ENCODE results near the gene TECR.
A peak's percentile ranks its signal among the peaks of the same experiment; 100 is the strongest.
"Not testable (repeated sequence)": the region's sequence is repeated elsewhere in the genome, so short reads cannot be mapped to it uniquely, and the experiment has no call there.

TECR gene

DNA sequence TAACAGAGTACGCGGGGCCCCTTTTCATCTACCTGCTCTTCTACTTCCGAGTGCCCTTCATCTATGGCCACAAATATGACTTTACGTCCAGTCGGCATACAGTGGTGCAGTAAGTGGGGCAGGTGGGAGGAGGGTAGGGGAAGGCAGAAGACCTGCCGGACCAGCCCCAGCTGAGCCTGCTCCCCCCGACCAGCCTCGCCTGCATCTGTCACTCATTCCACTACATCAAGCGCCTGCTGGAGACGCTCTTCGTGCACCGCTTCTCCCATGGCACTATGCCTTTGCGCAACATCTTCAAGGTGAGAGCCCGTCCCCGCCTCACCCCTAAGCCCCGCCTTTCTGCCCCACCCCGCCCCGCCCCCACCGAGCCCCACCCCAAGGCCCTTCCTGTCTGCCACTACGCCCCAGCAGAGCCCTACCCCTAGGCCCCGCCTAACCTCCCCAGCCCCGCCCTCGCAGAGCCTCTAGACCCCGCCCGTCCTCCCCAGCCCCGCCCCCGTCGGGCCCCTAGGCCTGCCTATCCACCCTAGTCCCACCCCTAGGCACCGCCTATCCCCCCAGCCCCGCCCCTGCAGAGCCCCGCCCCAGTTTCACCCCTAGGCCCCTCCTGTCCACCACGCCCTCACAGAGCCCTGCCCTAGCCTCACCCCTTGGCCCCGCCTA is 34.7 kb downstream of the TECR start:
- no peaks in the 10 kb centered on the region for H3K27me3 ChIP-seq (ENCODE audit: insufficient read depth, low read length)
- no peaks in the 10 kb centered on the region for H3K9me3 ChIP-seq (ENCODE audit: low read length)
- peaks cover 10% of the 10 kb centered on the region for H3K4me1 ChIP-seq (ENCODE audit: insufficient read depth, low read length)
- H2AFZ ChIP-seq (ENCODE audit: low read depth, low read length), result no peak overlapping the region
- H3K4me3 ChIP-seq (ENCODE audit: low read length), result no peak overlapping the region
- H3K36me3 ChIP-seq (ENCODE audit: insufficient read depth, low read length), result peaks cover 23% of the 10 kb centered on the region

- not testable (repeated sequence) for H3K9me3 ChIP-seq (ENCODE audit: low read length); H3K4me3 ChIP-seq (ENCODE audit: low read length); H2AFZ ChIP-seq (ENCODE audit: low read depth, low read length); H3K27me3 ChIP-seq (ENCODE audit: insufficient read depth, low read length); H3K4me1 ChIP-seq (ENCODE audit: insufficient read depth, low read length)
- peaks cover 27% of the 10 kb centered on the region for H3K36me3 ChIP-seq (ENCODE audit: insufficient read depth, low read length)
Measured at GRCh38 chr19:14564652-14565297, 35.4 kb downstream of the TECR start.

DNA sequence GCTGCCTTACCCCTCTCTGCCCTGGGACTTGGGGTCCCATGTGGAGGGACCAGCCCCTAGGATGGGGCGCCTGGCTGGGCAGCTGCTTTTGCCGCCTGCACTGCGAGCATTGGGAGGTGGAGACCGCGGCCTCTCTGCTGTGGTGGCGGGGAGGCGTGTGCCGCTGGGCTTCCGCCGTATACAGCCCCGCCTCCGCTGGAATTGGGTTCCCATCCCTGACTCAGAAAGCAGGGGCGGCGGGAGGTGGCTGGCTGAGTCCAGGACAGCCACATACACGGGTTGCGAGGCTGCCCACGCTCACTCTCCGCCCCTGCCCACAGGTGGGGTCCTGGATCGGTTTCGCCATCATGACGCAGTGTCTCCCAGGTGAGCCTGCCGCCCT is 35.9 kb downstream of the TECR start:
- Histone ChIP-seq H2AFZ (ENCODE audit: low read depth, low read length) (no peak overlapping the region), H3K4me3 (ENCODE audit: low read length) (no peak overlapping the region), H3K36me3 (ENCODE audit: insufficient read depth, low read length) (peaks cover 27% of the 10 kb centered on the region), H3K4me1 (ENCODE audit: insufficient read depth, low read length) (peaks cover 7% of the 10 kb centered on the region), H3K27me3 (ENCODE audit: insufficient read depth, low read length) (no peaks in the 10 kb centered on the region), H3K9me3 (ENCODE audit: low read length) (no peaks in the 10 kb centered on the region)

DNA sequence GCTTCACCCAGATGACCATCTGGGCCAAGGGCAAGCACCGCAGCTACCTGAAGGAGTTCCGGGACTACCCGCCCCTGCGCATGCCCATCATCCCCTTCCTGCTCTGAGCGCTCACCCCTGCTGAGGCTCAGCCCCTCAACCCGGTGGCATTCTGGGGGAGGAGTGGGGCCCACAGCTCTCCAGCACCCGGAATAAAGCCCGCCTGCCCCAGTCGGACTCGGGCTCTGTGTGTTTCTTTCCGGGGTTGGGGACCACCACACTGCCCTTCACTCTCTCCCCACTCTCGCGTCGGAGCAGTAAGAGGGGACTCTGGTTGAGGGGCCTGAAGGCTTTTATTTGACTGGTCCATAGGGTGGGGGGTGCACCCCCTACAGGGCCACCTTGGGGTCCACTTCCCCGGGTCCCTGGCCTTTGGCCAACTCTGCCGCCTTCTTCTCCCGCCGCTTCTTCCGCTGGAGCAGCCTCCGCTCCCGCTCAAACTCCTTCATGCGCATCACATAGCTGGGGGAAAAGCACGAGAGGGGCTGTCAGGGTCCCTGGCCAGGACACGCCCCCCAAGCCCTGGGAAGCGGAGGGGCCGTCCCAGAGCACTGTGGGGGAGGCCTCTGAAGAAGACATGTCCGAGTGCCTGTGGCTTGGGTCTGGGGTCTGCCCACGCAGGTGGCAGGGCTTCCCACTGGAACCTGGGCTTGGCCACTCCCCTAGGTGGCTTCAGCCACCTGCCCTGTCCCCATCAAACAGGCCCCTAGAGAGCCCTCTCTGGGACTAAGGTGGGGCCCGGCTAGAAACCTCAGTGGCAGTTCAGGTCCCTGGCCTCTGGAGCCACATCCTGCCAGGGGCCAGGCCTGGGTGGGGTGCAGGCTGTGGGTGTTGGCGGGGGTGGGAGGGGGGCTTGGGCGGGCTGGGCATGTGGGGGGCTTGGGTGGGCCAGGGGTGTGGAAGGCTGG is 36.6 kb downstream of the TECR start:
- Histone ChIP-seq H3K4me1 (ENCODE audit: insufficient read depth, low read length) (peaks cover 3% of the 10 kb centered on the region), H3K4me3 (ENCODE audit: low read length) (no peak overlapping the region), H3K9me3 (ENCODE audit: low read length) (no peaks in the 10 kb centered on the region), H3K27me3 (ENCODE audit: insufficient read depth, low read length) (no peaks in the 10 kb centered on the region), H3K36me3 (ENCODE audit: insufficient read depth, low read length) (peaks cover 27% of the 10 kb centered on the region), H2AFZ (ENCODE audit: low read depth, low read length) (no peak overlapping the region)

GRCh38 chr19:14566712-14567077 is 37.3 kb downstream of the TECR start:
- H3K27me3 ChIP-seq (ENCODE audit: insufficient read depth, low read length), result no peaks in the 10 kb centered on the region
- peaks cover 5% of the 10 kb centered on the region for H3K4me1 ChIP-seq (ENCODE audit: insufficient read depth, low read length)
- no peak overlapping the region for H2AFZ ChIP-seq (ENCODE audit: low read depth, low read length)
- H3K9me3 ChIP-seq (ENCODE audit: low read length), result no peaks in the 10 kb centered on the region
- H3K36me3 ChIP-seq (ENCODE audit: insufficient read depth, low read length), result peaks cover 27% of the 10 kb centered on the region
- no peak overlapping the region for H3K4me3 ChIP-seq (ENCODE audit: low read length)

DNA sequence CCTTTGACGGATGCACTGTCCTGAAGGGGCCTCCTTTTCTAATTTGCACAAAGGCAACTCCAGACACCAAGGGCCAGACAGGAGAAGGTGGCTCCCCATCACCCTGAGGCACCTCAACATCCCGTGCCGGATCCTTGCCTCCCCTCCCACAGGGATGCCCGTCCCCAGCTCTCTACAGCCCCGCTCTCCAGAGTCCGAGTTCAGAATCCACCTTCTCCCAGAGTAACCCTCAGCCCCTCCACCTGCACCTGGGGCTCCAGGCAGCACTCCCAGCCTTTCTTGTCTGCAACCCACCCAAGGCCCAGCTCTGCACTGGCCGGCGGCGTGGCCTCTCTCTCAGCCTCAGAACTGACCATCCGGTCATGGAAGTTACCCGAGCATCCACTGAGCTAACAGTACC is 37.7 kb downstream of the TECR start:
- Histone ChIP-seq H3K4me3 (ENCODE audit: low read length) (no peak overlapping the region), H3K9me3 (ENCODE audit: low read length) (no peaks in the 10 kb centered on the region), H3K4me1 (ENCODE audit: insufficient read depth, low read length) (peaks cover 5% of the 10 kb centered on the region), H3K27me3 (ENCODE audit: insufficient read depth, low read length) (no peaks in the 10 kb centered on the region), H2AFZ (ENCODE audit: low read depth, low read length) (no peak overlapping the region), H3K36me3 (ENCODE audit: insufficient read depth, low read length) (peaks cover 27% of the 10 kb centered on the region)

DNA sequence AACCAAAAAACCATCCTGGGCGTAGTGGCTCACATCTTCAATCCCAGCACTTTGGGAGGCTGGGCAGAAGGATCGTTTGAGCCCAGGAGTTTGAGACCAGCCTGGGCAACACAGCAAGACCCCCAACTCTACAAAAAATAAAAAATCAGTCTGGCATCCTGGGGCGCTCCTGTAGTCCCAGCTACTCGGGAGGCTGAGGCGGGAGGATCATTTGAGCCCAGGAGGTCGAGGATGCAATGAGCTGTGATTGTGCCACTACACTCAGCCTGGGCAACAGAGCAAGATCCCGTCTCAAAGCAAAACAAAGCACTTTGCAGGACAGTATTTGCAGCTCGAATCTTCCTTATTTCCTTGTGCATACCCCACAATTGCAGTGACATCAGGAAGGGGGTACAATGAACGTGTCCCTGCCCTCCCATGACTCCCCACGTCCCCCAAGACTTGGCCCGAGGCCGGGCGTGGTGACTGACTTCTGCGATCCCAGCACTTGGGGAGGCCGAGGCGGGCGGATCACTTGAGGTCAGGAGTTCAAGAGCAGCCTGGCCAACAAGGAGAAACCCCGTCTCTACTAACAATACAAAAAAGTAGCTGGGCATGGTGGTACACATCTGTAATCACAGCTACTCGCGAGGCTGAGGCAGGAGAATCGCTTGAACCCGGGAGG is 41.6 kb downstream of the TECR start:
- H3K4me3 ChIP-seq (ENCODE audit: low read length), result peak overlapping the region; percentile 90
- peaks cover 12% of the 10 kb centered on the region for H3K36me3 ChIP-seq (ENCODE audit: insufficient read depth, low read length)
- no peaks in the 10 kb centered on the region for H3K27me3 ChIP-seq (ENCODE audit: insufficient read depth, low read length)
- H2AFZ ChIP-seq (ENCODE audit: low read depth, low read length), result no peak overlapping the region
- no peaks in the 10 kb centered on the region for H3K9me3 ChIP-seq (ENCODE audit: low read length)
- H3K4me1 ChIP-seq (ENCODE audit: insufficient read depth, low read length), result peaks cover 5% of the 10 kb centered on the region

DNA sequence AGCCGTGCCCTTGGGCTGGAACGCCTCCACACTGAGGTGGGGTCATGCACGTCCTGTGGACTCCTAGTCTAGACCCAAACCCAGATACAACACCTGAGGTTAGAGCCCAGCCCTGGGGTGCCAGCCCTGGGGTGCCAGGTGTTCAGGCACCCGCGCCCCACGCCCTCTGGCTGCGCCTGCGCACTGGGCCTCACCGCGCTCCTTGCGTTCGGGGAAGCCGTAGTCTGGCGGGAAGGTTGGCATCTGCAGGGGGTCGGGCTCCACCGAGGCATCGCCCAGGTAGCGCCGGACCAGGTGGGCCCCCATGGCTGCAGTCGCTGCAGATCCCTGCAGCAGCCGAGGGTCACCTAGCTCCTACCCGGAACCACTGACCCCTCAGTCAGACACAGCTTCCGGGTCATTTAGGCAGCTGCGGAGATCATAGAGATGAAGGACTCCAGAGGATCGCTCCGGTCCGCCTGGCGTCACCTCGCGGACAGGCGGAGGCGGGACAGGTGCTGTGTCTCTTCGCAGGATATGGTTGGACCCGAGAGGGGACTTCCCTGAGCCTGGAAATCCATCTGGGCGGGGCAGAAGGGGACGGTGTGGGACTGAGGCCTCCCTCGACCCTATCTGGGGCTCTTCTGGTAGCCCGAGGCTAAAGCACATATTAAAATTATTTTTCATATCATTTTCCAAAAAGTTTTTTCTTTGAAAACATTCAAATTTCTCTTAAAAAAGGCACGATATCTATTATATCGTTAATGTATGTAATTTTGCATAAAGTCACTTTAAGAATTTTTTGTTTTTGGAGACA is 42.5 kb downstream of the TECR start, which contains the start of gene NDUFB7:
TSS of gene NDUFB7 (minus strand) at position 372 of the 796 bp plus-strand sequence. CDS start at position 306, 66 bp downstream.
- H3K27me3 ChIP-seq (ENCODE audit: insufficient read depth, low read length), result no peaks in the 10 kb centered on the region
- peak within 1 kb of the TSS; percentile 90 for H3K4me3 ChIP-seq (ENCODE audit: low read length)
- peaks cover 5% of the 10 kb centered on the region for H3K4me1 ChIP-seq (ENCODE audit: insufficient read depth, low read length)
- H3K36me3 ChIP-seq (ENCODE audit: insufficient read depth, low read length), result peaks cover 8% of the 10 kb centered on the region
- H2AFZ ChIP-seq (ENCODE audit: low read depth, low read length), result peak within 1 kb of the TSS; percentile 17
- no peaks in the 10 kb centered on the region for H3K9me3 ChIP-seq (ENCODE audit: low read length)

GRCh38 chr19:14575428-14575980 is 46.1 kb downstream of the TECR start:
- Histone ChIP-seq H3K4me1 (ENCODE audit: insufficient read depth, low read length) (peaks cover 5% of the 10 kb centered on the region), H2AFZ (ENCODE audit: low read depth, low read length) (no peak overlapping the region), H3K4me3 (ENCODE audit: low read length) (no peak overlapping the region), H3K9me3 (ENCODE audit: low read length) (no peaks in the 10 kb centered on the region), H3K27me3 (ENCODE audit: insufficient read depth, low read length) (no peaks in the 10 kb centered on the region), H3K36me3 (ENCODE audit: insufficient read depth, low read length) (no peaks in the 10 kb centered on the region)

DNA sequence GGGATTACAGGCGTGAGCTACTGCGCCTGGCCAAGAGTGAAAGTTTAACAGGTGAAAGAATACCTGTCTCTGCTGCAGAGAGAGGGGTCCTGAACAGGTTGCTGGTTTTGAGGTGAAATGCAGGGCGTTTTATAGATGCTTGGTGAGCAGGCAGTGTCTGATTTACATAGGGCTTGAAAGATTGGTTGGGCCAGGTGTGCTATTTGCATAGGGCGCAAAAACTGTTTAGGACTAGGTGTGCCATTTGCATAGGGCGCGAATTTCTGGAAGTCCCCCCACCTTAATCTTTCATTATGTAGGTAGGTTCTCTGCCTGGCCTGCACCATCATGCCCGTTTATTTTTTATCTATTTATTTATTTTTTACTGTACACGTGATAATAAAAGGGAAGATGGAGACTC is 47.0 kb downstream of the TECR start:
- no peak overlapping the region for H2AFZ ChIP-seq (ENCODE audit: low read depth, low read length)
- H3K9me3 ChIP-seq (ENCODE audit: low read length), result no peaks in the 10 kb centered on the region
- H3K4me3 ChIP-seq (ENCODE audit: low read length), result no peak overlapping the region
- H3K36me3 ChIP-seq (ENCODE audit: insufficient read depth, low read length), result no peaks in the 10 kb centered on the region
- H3K4me1 ChIP-seq (ENCODE audit: insufficient read depth, low read length), result no peaks in the 10 kb centered on the region
- H3K27me3 ChIP-seq (ENCODE audit: insufficient read depth, low read length), result no peaks in the 10 kb centered on the region

DNA sequence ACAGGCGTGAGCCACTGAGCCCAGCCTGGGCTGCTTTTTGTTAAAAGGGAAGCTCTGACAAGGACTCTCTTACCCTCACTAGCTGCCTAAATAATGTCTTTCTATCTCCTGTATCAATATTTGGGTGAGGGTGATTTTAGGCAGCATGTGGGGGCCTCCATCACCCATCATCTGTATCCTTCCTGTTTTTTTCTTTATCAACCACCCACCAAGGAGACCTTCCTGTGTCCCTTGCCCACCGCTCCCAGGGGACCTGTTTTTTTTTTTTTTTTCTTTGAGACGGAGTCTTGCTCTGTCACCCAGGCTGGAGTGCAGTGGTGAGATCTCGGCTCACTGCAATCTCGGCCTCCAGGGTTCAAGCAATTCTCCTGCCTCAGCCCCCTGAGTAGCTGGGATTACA is 47.9 kb downstream of the TECR start:
- Histone ChIP-seq H3K27me3 (ENCODE audit: insufficient read depth, low read length) (no peaks in the 10 kb centered on the region), H3K36me3 (ENCODE audit: insufficient read depth, low read length) (no peaks in the 10 kb centered on the region), H3K4me3 (ENCODE audit: low read length) (no peak overlapping the region), H3K4me1 (ENCODE audit: insufficient read depth, low read length) (no peaks in the 10 kb centered on the region), H3K9me3 (ENCODE audit: low read length) (no peaks in the 10 kb centered on the region), H2AFZ (ENCODE audit: low read depth, low read length) (no peak overlapping the region)

GRCh38 chr19:14577885-14578427 is 48.6 kb downstream of the TECR start:
- no peaks in the 10 kb centered on the region for H3K36me3 ChIP-seq (ENCODE audit: insufficient read depth, low read length)
- H3K4me1 ChIP-seq (ENCODE audit: insufficient read depth, low read length), result no peaks in the 10 kb centered on the region
- no peaks in the 10 kb centered on the region for H3K9me3 ChIP-seq (ENCODE audit: low read length)
- H2AFZ ChIP-seq (ENCODE audit: low read depth, low read length), result no peak overlapping the region
- H3K27me3 ChIP-seq (ENCODE audit: insufficient read depth, low read length), result no peaks in the 10 kb centered on the region
- no peak overlapping the region for H3K4me3 ChIP-seq (ENCODE audit: low read length)
